AG04450 (cell line): Measurements from ENCODE around the gene UNC79. TPM values are rescaled to one million over a fixed set of nuclear protein-coding genes. Genes with fewer than 3 reads are reported as not detected.

Experiments used
- CTCF ChIA-PET: fragments of 300-600, 350-600 bp; formaldehyde crosslinking; extraction: SDS; loops from one replicate; lab custom pipeline; 2022; ENCODE audit warnings: antibody characterized with exemption, inconsistent platforms; lab: Charles Lee
- POLR2A ChIA-PET: fragments of 350-600 bp; formaldehyde crosslinking; extraction: SDS; loops from one replicate; lab custom pipeline; 2021; ENCODE audit warnings: antibody characterized with exemption, inconsistent platforms; lab: Yijun Ruan, JAX
- DNase-seq: peaks from one replicate; pipeline ENCODE4 v3.0.0-alpha.2; 2011; ENCODE audit warnings: low read depth, low spot score
- H3K27ac ChIP-seq: one replicate; pipeline ENCODE4 v1.5.1; 2012; ENCODE audit warnings: low read depth, low read length, control low read depth
- H3K27me3 ChIP-seq: one replicate; pipeline ENCODE4 v1.6.0; 2012; ENCODE audit warnings: low read length; ENCODE audit not compliant: control insufficient read depth, insufficient read depth
- H3K4me3 ChIP-seq: 2 replicates; pipeline ENCODE4 v1.5.1; 2011; ENCODE audit warnings: mild to moderate bottlenecking, low read depth, low read length, control low read depth
- H3K9me3 ChIP-seq: 2 replicates; pipeline ENCODE4 v1.5.1; 2012; ENCODE audit warnings: low read length; ENCODE audit not compliant: control insufficient read depth, insufficient read depth
- polyA plus RNA-seq: library from polyadenylated mRNA; depleted of rRNA; stranded (reverse); fragments of >200 nt; gene quantifications from 2 replicates; pipeline ENCODE4 v1.2.3, GENCODE V29; 2011
- TF ChIP-seq, protein P1 (sequence below): IDR thresholded peaks from 2 replicates; pipeline ENCODE4 v1.5.1; 2011; ENCODE audit warnings: low read depth, low read length, control low read depth, inconsistent platforms

Gene UNC79
- polyA plus RNA-seq, 1 experiment: 0.02 TPM

DNA sequence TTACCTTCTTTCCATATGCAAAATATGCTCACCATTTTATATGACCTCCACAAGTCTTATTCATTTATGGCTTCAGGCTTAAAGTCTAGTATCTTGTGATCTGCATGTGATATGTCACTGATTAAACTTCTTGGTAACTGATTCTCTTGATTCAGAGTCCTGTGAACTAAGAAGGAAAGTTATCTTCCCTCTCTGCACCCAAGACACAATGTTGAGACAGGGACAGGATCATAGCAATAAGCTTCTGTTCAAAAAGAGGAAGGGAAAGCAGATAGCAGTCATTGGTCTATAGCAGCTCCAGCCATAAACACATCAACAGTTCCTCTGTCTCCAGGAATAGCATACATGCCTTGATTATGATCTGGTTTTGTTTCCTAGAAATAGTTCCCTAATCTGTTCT, 103.1 kb downstream of the UNC79 start:
- Histone ChIP-seq H3K27me3 (no peaks in the 10 kb centered on the region), H3K9me3 (no peaks in the 10 kb centered on the region), H3K4me3 (no peak overlapping the region), H3K27ac (no peak overlapping the region)
- TF ChIP-seq, protein P1, sequence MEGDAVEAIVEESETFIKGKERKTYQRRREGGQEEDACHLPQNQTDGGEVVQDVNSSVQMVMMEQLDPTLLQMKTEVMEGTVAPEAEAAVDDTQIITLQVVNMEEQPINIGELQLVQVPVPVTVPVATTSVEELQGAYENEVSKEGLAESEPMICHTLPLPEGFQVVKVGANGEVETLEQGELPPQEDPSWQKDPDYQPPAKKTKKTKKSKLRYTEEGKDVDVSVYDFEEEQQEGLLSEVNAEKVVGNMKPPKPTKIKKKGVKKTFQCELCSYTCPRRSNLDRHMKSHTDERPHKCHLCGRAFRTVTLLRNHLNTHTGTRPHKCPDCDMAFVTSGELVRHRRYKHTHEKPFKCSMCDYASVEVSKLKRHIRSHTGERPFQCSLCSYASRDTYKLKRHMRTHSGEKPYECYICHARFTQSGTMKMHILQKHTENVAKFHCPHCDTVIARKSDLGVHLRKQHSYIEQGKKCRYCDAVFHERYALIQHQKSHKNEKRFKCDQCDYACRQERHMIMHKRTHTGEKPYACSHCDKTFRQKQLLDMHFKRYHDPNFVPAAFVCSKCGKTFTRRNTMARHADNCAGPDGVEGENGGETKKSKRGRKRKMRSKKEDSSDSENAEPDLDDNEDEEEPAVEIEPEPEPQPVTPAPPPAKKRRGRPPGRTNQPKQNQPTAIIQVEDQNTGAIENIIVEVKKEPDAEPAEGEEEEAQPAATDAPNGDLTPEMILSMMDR: no peak
- ChIA-PET POLR2A (no interaction called here), CTCF (interaction anchor here (1.1 kb wide), 1 partner anchor 327 kb away, joined by 3 read pairs; the partner anchor contains the start of genes GON7 and UBR7)
- DNase-seq: no peak

DNA sequence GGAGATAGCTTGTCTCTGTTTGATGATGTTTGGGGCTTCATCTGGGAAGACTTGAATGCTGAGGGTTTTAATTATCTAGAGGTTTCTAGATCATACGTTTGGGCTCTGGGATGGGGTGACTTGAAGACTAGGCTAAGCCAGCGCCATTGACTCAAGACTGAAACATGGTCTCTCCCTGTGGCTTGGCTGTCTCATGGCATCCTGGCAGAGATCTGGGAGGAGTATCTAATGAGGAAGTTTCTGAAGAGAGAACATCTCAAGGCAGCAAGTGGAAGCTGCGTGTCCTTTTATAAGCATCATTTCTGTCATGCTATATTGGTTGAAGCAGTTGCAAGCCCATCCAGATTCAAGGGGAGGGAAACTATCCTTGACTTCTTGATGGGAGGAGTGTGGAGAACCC, 104.8 kb downstream of the UNC79 start:
- TF ChIP-seq, protein P1: no peak
- no peak for DNase-seq
- ChIA-PET CTCF (no interaction called here), POLR2A (no interaction called here)
- no peak overlapping the region for H3K4me3 ChIP-seq
- no peak overlapping the region for H3K27ac ChIP-seq
- H3K27me3 ChIP-seq: no peaks in the 10 kb centered on the region
- H3K9me3 ChIP-seq: no peaks in the 10 kb centered on the region

DNA sequence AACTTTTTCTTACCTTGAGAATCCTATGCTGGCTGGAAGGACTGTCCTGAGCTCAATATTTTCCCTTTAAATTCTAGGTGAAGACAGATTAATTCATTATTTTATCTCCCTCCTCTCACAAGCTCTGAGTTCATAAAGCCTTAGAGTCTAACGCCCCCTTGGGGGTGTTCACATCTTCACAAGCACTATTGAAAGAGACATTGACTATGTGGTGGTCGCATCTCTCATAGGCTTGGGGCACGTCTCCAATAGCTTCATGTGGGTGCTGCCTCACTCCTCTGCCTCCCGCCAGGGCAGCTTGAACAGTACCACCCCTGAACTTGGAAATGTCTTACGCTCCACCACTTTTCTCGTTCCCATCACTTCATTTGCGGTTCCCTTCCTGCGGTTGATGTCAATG, 106.2 kb downstream of the UNC79 start:
- no peak overlapping the region for H3K4me3 ChIP-seq
- POLR2A ChIA-PET: no interaction called here

DNA sequence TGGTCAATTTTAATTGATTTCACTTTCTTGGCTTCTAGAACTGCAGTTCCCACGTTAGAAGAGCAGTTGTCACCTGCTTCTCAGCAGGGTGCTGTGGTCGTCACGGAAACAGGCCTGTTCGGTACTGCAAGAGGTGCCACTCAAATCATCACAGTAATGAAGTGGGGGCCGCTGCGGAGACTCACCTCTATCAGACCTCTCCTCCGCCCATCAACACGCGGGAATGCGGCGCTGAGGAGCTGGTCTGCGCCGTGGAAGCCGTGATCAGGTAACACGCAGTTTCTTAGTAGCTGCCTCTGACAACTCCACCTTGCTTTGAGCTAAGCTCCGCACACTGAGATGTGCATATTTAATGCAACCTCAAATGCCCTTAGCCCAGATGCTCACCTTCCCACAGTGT, 107.2 kb downstream of the UNC79 start:
- POLR2A ChIA-PET: no interaction called here

More for the DNA sequence above, 106.2 kb downstream of the UNC79 start:
- no peak for DNase-seq
- CTCF ChIA-PET: interaction anchor here (0.6 to 1.5 kb wide), 3 partner anchors 9 to 424 kb away, joined by 3 to 10 read pairs (median 3); partner anchors contain the start of genes GON7 and UBR7
- Histone ChIP-seq H3K27ac (no peak overlapping the region), H3K9me3 (no peaks in the 10 kb centered on the region), H3K27me3 (no peaks in the 10 kb centered on the region)
- TF ChIP-seq, protein P1: 0 out of 2 replicates have a peak, but pooled peaks have one; percentile 10

DNA sequence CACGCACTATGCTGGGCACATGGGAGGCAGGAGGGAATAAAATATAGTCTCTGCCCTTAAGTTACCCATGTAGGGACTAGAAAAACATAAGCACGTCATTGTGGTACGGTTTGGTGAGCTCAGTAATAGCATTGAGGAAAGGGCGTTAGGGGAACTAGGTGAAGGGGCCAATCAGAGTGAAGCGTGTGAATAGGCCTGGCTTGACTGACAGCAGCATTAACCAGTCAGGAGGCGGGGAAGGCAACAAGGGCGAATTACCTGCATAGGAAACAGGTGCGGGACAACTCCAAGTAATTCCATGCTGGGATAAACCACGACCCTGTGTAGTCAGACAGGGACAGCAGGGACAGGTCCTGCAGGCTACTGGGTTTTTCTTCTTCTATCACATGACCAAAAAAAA, 107.7 kb downstream of the UNC79 start:
- CTCF ChIA-PET: no interaction called here
- Histone ChIP-seq H3K27ac (no peak overlapping the region), H3K4me3 (no peak overlapping the region), H3K9me3 (no peaks in the 10 kb centered on the region), H3K27me3 (no peaks in the 10 kb centered on the region)
- POLR2A ChIA-PET: no interaction called here
- TF ChIP-seq, protein P1: no peak
- DNase-seq: no peak

More for the DNA sequence above, 107.2 kb downstream of the UNC79 start:
- Histone ChIP-seq H3K27me3 (no peaks in the 10 kb centered on the region), H3K4me3 (no peak overlapping the region), H3K27ac (no peak overlapping the region), H3K9me3 (no peaks in the 10 kb centered on the region)
- CTCF ChIA-PET: interaction anchor here (1.4 kb wide), 1 partner anchor 425 kb away, joined by 3 read pairs; no protein-coding TSS in a partner anchor
- TF ChIP-seq, protein P1: no peak
- no peak for DNase-seq
